GM18502 (cell line): ENCODE data around the gene COL4A2.
"Not testable (repeated sequence)": the region's sequence is repeated elsewhere in the genome, so short reads cannot be mapped to it uniquely, and the experiment has no call there.

Source experiments
- ATAC-seq: cut with Tn5 transposase; IDR thresholded peaks from one replicate; pipeline ENCODE4 v1.9.1; 2021; ENCODE audit warnings: mild to moderate bottlenecking; ENCODE audit not compliant: unreplicated experiment, poor library complexity

Gene COL4A2

DNA sequence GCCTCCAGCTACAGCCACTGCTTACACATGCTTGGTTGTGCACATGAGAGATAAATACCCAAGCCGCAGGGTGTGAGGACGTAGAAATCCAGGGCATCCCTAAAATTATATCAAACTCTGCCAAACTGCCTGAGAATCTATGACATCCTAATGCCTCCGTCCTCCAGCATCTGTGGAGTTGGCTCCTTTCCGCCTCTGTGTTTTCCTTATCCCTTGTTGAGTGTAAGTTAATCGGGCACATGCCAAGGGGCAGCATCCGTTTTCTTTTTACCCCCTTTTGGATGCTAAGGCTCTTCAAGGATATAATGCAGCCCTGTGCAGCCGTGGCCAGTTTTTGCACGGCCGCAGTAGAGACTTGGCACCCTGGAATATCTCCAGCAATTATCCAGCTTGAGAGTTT lies 66.5 kb downstream of the COL4A2 start:
- no peak for ATAC-seq

- ATAC-seq: no peak
Observed at GRCh38 chr13:110374431-110375370, 67.6 kb downstream of the COL4A2 start.

- no peak for ATAC-seq
Observed at GRCh38 chr13:110376120-110376519, 69.0 kb downstream of the COL4A2 start.

DNA sequence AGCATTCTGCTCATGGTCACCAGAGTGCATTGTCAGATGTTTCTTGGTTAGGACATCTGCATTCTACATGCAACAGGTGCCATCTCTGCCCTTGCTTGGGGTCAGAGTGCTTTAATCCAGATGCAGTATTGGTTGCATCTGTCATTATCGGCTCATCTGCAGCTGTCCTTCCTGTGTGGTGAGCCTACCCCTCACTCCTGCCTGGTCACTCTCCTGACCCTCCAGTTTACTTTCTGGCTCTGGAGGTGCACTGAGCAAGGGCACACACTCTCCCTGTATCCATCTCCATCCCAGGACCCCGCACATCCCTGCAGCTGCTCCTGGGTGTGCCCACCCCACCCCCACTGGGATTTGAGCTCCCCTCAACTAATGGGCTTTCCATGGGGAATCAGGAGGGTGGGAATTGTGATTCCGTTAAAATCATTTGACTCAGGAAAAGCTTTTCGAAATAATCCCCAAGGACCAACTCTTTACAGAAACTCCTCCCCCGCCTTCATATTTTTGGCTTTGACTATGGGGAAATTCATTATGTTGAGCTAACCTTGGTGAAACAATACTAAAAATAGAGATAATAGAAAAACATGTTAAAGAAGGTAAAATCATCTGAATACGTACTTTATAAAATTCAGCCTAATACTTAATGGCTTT lies 70.2 kb downstream of the COL4A2 start:
- ATAC-seq: no peak

- no peak for ATAC-seq
Observed at GRCh38 chr13:110377826-110378201, 70.7 kb downstream of the COL4A2 start.

DNA sequence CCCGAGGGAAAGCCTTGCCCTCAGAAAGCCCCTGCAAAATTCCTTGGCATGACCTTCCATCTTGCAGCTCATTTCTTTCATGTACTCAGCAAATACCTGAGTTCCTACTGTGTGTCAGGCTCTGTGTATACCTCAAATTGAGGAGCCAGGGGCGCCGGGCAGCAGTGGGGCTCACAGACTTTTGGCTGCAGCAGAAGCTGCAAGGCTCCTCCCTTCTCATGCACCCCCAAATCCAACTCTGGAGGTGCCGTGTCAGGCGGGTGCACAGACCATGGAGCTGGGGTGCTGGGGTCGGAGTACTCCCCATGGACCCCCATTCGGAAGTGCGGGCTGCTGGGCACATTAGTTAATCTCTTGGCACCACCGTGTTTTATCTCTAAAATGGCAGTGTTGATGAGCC lies 72.3 kb downstream of the COL4A2 start:
- ATAC-seq: no peak

DNA sequence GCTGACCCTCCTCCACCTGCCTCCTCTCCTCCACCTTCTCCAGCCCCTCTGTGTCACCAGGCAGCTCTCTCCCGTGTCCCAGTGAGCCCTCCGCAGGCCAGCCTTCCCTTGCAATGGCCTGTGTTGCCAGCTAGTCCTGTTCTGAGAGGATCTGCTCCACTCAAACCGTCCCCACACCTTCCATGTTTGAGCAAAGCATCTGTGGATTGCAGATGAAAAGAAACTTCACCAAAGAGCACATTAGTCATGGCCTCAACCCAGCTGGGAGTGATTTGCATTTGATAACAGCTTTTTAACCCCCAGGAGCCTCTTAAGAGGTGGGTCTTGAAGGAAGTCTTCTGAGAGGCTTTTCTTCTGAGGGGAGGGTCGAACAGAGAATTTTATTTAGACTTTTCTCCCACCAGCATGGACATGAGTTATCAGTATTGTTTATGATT lies 72.8 kb downstream of the COL4A2 start:
- no peak for ATAC-seq

- no peak for ATAC-seq
Observed at GRCh38 chr13:110380359-110381028, 73.4 kb downstream of the COL4A2 start.

- no peak for ATAC-seq
Observed at GRCh38 chr13:110381029-110381360, 73.9 kb downstream of the COL4A2 start.

DNA sequence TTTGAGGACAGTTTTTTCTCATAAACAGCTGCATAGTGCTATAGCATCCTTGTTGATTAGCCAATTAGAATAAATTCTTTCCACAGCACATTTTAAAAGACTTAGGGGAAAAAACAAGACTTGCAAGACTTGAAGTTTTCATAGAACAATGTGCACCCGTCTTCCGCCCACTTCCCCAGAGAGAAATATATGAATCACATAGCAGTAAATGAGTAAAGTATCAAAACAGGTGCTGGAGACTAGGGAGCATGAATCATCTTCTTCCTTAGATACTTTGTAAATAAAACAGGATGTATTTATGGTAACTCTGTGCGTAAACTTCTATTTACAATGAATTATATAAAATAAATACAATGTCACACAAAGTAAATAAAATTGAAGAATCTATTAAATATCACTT lies 75.1 kb downstream of the COL4A2 start:
- ATAC-seq: no peak

DNA sequence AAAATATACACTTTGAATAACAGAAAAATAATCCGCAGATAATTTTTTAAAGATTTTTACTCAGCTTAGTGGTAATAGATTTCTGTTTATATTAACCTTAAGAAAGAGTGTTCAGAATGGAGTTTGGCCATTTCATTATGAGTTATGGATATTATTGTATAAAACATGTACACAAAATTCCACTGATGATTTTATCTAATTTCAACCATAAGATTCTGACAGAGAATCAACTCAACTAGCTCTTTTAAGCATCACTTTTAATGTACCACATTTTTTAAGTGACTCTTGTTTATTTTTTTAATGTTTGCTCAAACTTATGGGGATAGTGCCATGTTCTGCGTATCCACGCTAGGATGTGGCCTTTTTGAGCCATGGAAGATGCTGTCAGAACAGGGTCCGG lies 75.7 kb downstream of the COL4A2 start:
- no peak for ATAC-seq

GRCh38 chr13:110387451-110388107 lies 80.5 kb downstream of the COL4A2 start:
- peak; percentile 96 for ATAC-seq

DNA sequence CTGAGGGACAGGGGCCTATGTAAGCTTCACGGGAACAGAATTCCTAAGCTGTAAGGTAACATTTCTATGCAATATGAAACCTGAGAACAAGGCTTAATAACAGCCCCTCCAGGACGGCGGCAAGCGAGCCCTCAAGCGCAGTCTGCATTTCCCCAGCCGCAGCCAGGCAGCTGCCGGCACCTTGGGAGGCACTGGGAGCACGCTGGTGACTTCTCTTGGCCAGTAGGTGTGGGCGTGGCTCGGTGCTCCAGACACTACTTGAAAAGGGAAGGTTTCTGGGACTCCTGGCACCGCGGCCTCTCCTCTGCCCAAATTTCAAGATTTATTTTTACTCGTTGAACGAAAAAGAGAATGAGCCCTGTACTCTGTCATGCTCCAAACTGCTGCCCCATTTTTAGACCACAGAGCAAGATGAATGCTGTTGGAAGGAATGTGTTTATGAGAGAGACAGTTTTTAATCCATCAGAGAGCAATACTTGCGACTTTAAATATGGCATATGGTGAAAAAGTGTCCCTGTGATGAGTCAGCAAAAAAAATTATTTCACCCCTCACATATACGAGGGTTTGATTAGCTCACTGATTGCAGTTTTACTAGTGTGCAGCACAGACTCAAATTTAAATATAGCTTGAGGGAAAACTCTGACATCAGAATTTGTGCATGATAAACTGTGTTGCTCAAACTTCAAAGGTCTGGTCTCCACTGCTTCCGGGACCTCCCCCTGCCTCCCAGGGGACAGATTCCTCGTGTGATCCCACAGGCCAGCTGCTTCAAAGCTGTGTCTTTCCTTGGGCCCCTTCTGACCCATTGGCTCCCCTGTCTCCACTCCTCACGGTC lies 81.2 kb downstream of the COL4A2 start:
- peak; percentile 22 for ATAC-seq

DNA sequence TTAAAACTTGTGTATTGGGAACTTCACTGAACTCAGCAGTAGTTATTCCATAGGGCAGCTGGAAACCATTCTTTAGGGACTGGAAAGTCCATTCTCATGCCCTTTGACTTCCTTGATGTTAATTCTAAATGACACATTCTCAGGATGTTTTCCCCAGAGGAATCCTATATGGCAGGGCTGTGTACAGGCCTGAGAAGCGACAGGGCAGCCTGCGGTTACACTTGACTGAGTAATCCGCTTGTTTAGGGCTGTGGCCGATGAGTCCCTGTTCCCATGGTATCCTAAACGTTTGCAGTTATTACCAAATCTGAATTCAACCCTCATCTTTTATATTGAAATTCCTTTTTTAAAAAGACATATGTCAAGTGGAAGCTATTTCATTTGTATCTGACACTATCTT lies 83.5 kb downstream of the COL4A2 start:
- ATAC-seq: no peak

- ATAC-seq: no peak
Observed at GRCh38 chr13:110391273-110391672, 84.2 kb downstream of the COL4A2 start.

DNA sequence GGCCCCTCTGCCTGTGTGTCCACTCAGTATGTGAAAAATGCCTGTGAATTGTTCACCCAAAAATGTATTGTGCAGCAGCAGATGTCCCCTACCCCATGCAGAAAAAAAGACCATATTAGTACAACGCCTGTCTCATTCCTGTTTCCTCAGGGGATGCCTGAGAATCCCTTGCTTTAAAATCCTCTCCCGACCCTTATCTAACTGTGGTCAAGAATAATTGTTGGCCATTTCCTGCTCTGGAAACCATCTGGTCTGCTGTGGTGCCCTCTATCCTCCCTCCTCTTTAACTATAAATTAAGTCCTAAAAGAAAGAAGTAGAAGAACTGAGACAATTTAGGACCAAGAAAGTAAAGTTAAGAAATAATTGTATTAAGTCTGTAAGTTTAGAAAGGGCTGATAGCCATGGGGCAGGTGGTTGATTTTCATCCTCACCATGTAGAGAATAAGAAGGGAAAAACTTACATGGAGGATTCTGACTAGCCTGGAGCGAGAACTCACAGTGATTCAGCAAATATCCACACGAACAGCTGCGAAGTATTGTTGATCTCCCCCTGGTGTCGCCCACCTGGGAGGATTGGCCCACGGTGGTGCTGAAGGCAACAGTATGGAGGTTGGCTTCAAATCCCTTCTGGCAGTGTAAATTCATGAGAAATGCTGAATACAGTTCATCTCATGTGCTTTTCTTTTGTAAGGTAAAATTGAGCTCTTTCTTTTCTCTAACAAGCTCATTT lies 85.6 kb downstream of the COL4A2 start:
- ATAC-seq: no peak

- no peak for ATAC-seq
Observed at GRCh38 chr13:110393761-110394160, 86.7 kb downstream of the COL4A2 start.

- no peak for ATAC-seq
Observed at GRCh38 chr13:110394371-110394841, 87.3 kb downstream of the COL4A2 start.

- not testable (repeated sequence) for ATAC-seq
Observed at GRCh38 chr13:110395616-110396015, 88.5 kb downstream of the COL4A2 start.
